Fibroblast of pulmonary artery (primary cell): ENCODE results near the gene NPPB.

Experiments used
- DNase-seq: peaks from one replicate; pipeline ENCODE4 v3.0.0-alpha.2; 2010; ENCODE audit warnings: low read depth
- H3K4me3 ChIP-seq: replicated peaks from 2 replicates; pipeline ENCODE4 v1.5.1; 2011; ENCODE audit warnings: low read depth, mild to moderate bottlenecking, control low read depth, low read length, moderate library complexity
- TF ChIP-seq, protein P1 (sequence below): IDR thresholded peaks from 2 replicates; pipeline ENCODE4 v1.5.1; 2011; ENCODE audit warnings: mild to moderate bottlenecking, control low read depth, low read length, inconsistent platforms; ENCODE audit errors: missing control alignments

The NPPB gene

DNA sequence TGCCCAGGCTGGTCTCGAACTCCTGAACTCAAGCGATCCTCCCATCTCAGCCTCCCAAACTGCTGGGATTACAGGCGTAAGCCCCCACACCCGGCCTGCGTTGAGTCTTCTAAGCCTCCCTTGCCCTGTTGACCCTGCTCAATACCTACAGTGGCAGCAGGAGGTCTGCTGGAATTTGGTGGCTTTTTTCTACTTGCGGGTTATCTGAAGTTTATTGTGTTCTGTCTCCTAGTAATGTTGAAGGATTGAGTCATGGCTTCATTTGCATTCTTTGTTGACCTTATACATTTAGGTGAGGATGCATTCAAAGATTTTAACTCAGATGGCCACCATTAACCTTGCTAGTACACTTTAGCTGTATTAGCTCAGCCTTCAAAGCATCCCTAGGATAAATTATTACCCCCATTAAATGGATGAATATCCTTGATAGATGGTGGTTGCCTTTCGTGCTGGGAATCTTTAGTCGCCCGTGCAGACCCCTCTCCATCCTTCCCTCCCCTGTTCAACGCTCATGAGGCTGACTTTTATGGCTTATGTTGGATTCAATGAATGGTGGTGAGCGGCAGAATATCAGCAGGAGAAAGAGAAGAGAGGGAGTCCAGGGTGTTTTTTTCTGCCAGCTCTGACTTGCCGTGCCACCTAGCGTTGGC lies 9.7 kb upstream of the NPPB start:
- TF ChIP-seq, protein P1, sequence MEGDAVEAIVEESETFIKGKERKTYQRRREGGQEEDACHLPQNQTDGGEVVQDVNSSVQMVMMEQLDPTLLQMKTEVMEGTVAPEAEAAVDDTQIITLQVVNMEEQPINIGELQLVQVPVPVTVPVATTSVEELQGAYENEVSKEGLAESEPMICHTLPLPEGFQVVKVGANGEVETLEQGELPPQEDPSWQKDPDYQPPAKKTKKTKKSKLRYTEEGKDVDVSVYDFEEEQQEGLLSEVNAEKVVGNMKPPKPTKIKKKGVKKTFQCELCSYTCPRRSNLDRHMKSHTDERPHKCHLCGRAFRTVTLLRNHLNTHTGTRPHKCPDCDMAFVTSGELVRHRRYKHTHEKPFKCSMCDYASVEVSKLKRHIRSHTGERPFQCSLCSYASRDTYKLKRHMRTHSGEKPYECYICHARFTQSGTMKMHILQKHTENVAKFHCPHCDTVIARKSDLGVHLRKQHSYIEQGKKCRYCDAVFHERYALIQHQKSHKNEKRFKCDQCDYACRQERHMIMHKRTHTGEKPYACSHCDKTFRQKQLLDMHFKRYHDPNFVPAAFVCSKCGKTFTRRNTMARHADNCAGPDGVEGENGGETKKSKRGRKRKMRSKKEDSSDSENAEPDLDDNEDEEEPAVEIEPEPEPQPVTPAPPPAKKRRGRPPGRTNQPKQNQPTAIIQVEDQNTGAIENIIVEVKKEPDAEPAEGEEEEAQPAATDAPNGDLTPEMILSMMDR: no peak
- H3K4me3 ChIP-seq: no peak overlapping the region
- DNase-seq: no peak

DNA sequence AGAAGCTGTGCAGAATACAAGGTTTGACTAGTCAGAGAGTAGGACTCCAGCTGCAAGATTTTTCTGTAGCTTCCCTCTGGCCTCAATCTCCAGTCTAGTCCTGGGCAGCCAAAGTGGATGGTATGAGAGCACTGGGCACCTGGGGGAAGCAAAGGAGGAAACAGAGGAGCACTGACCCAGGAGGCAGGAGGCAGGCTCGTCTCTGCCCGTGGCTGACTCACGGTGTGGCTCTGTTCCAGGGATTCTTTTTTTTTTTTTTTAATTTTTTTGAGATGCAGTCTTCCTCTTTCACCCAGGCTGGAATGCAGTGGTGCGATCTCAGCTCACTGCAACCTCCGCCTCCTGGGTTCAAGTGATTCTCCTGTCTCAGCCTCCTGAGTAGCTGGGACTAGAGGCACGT lies 4.1 kb upstream of the NPPB start:
- no peak for DNase-seq
- TF ChIP-seq, protein P1: no peak
- no peak overlapping the region for H3K4me3 ChIP-seq

DNA sequence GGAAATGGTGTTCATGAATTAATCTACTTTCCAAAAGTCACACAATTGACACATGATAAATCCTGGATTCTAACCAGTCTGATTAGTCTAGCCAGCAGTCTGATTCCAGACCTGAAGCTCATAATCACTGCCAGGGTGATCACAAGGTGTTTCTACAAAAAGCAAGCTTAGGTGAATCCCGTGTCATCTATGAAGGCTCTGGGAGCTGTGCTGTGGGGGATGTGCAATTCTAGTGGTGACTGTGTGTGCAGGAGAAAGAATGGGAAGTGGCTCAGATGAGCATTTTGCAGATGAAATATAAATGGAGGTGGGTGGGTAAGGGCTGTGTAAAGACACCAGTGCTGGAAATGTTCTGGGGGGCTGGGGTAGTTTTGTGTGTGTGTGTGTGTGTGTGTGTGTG lies 1.8 kb upstream of the NPPB start:
- no peak overlapping the region for H3K4me3 ChIP-seq
- no peak for DNase-seq
- TF ChIP-seq, protein P1: no peak

DNA sequence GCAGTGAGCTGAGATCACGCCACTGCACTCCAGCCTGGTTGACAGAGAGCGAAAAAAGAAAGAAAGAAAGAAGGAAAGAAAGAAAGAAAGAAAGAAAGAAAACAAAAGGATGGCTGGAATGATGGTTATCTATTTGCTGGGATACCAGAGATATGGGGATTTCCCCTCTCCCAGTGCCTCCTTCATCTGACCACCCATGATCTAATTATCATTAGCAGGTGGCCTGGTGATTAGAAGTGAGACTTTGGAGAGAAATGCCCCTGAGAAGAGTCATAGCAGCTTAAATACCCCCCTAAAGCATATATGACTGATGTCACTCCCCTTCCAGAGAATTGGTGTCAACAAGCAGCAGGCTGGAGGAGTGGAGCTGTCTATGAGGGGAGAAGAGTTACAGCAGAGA lies 1.3 kb upstream of the NPPB start:
- TF ChIP-seq, protein P1: no peak
- DNase-seq: no peak
- H3K4me3 ChIP-seq: no peak overlapping the region

DNA sequence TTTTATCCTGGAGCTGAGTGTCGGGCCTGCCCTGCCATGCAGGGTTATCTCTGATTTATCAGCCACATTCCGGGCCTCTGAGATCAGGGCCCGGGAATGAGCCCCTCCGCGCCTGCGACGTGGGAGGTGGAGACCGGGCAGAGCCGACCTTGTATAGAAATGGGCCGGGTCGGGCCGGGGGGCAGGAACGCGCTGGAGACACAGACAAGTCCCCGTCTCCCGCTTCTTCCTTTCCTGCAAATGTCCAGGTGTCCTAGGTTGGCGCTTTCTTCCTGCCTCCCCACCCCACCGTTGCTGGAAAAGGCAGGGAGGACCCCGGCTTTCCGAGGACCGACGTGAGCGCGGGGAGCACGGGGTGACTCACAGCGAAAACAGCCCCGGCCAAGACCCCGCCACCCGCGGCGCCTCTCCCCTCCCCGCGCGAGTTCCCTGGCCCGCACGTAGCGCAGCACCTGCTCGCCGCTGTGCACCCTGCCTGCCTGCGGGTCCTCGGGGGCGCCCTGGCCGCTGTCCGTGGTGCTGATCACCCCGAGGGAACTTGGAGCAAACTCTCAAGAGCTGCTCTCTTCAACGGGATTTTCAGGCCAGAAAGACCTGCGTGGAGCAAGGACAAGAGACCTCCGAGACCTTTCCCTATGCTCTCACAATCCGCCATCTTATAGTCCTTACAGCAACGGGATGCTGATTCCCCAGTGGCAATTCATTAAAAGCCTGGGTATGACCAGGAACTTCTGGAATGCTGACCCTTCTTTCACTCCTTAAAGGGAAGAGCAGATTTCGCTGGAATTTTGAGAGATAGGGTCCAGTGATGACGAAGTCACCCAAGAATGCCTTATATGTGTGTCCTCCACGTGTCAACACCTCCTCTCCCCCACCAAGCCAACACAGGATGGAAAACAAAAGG lies 475 bp upstream of the NPPB start:
- TF ChIP-seq, protein P1: peak; percentile 37
- DNase-seq: peak; percentile 74
- no peak overlapping the region for H3K4me3 ChIP-seq

DNA sequence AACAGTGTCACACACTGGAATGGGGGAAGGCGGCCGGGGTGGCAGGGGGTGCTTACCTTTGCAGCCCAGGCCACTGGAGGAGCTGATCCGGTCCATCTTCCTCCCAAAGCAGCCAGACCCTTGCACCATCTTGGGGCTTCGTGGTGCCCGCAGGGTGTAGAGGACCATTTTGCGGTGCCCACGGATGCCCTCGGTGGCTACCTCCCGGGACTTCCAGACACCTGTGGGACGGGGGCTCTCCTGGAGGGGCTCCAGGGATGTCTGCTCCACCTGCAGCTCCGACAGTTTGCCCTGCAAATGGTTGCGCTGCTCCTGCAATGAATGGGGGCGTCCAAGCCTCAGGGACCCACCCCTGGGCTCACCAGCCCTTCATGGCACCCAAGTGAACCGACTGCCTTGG lies 587 bp downstream of the NPPB start:
- TF ChIP-seq, protein P1: no peak
- no peak for DNase-seq
- H3K4me3 ChIP-seq: no peak overlapping the region
